SHP77 (cell line): ENCODE results near the gene BAX.

Experiments
- DNase-seq, 2 experiments: peaks; one replicate each; lab custom pipeline; 2025; lab: John Stamatoyannopoulos, UW

BAX gene

GRCh38 chr19:48962029-48962848, 7.6 kb downstream of the BAX start:
- peak; percentile 43 to 67 for DNase-seq

- DNase-seq, result no peak
Measured at GRCh38 chr19:48962849-48963165, 8.1 kb downstream of the BAX start.

- DNase-seq, result peak; percentile 54 to 64
Measured at GRCh38 chr19:48963371-48964204, 8.9 kb downstream of the BAX start.

- DNase-seq, result no peak
Measured at GRCh38 chr19:48964205-48965039, 9.7 kb downstream of the BAX start.

GRCh38 chr19:48965040-48965805, 10.5 kb downstream of the BAX start, which contains the start of gene FTL:
TSS of gene FTL (plus strand) at chr19:48965309. CDS start at chr19:48965508, 199 bp downstream.
- peak; percentile 94 to 96 for DNase-seq

GRCh38 chr19:48965806-48966540, 11.3 kb downstream of the BAX start:
- DNase-seq, result peak; percentile 71 to 82

- DNase-seq, result no peak
Measured at GRCh38 chr19:48966541-48967345, 12.1 kb downstream of the BAX start.

GRCh38 chr19:48967346-48968178, 12.9 kb downstream of the BAX start:
- DNase-seq, result no peak

GRCh38 chr19:48968179-48968661, 13.5 kb downstream of the BAX start:
- DNase-seq, result no peak

GRCh38 chr19:48968813-48969218, 14.1 kb downstream of the BAX start:
- no peak for DNase-seq

- no peak for DNase-seq
Measured at GRCh38 chr19:48969276-48970138, 14.8 kb downstream of the BAX start.

GRCh38 chr19:48970139-48970766, 15.6 kb downstream of the BAX start:
- DNase-seq, result no peak

GRCh38 chr19:48970923-48971395, 16.3 kb downstream of the BAX start:
- peak; percentile 70 to 78 for DNase-seq

GRCh38 chr19:48975947-48976847, 21.5 kb downstream of the BAX start:
- peak in 1 of 2 experiments; percentile 40 for DNase-seq

- no peak for DNase-seq
Measured at GRCh38 chr19:48977061-48977460, 22.4 kb downstream of the BAX start.

GRCh38 chr19:48982280-48982679, 27.6 kb downstream of the BAX start:
- no peak for DNase-seq
